NCI-H345 treated with DMSO at 0.1 percent for 48 hours (cell line): ENCODE measurements around the gene CECR2.
A peak's percentile ranks its signal among the peaks of the same experiment; 100 is the strongest.

Experiments
- DNase-seq: peaks from one replicate; lab custom pipeline; 2025; ENCODE audit not compliant: unreplicated experiment; lab: John Stamatoyannopoulos, UW

Gene CECR2

GRCh38 chr22:17366830-17367229 is 2.4 kb upstream of the CECR2 start:
- DNase-seq: no peak

GRCh38 chr22:17368144-17368543 is 1.1 kb upstream of the CECR2 start:
- DNase-seq: no peak

GRCh38 chr22:17368554-17369438 is 464 bp upstream of the CECR2 start:
- no peak for DNase-seq

GRCh38 chr22:17370026-17370765 is 936 bp downstream of the CECR2 start:
- no peak for DNase-seq

GRCh38 chr22:17370766-17371432 is 1.6 kb downstream of the CECR2 start:
- no peak for DNase-seq

- DNase-seq: no peak
Measured at GRCh38 chr22:17371448-17371847, 2.2 kb downstream of the CECR2 start.

GRCh38 chr22:17373855-17374254 is 4.6 kb downstream of the CECR2 start:
- no peak for DNase-seq

GRCh38 chr22:17375914-17376614 is 6.8 kb downstream of the CECR2 start:
- no peak for DNase-seq

- no peak for DNase-seq
Measured at GRCh38 chr22:17376950-17377349, 7.7 kb downstream of the CECR2 start.

- no peak for DNase-seq
Measured at GRCh38 chr22:17379944-17380343, 10.7 kb downstream of the CECR2 start.

- no peak for DNase-seq
Measured at GRCh38 chr22:17380359-17381087, 11.3 kb downstream of the CECR2 start.

GRCh38 chr22:17381192-17381913 is 12.1 kb downstream of the CECR2 start:
- no peak for DNase-seq

GRCh38 chr22:17384612-17385330 is 15.5 kb downstream of the CECR2 start:
- DNase-seq: no peak

- DNase-seq: peak; percentile 14
Measured at GRCh38 chr22:17387356-17387755, 18.1 kb downstream of the CECR2 start.

GRCh38 chr22:17388235-17388634 is 19.0 kb downstream of the CECR2 start:
- no peak for DNase-seq

- no peak for DNase-seq
Measured at GRCh38 chr22:17390087-17390486, 20.8 kb downstream of the CECR2 start.

GRCh38 chr22:17396516-17396915 is 27.3 kb downstream of the CECR2 start:
- DNase-seq: no peak

GRCh38 chr22:17397756-17398547 is 28.7 kb downstream of the CECR2 start:
- DNase-seq: no peak
